IMR-90 (cell line): Measurements from ENCODE around the gene CDKN2B-AS1. TPM values are rescaled to one million over a fixed set of nuclear protein-coding genes. Genes with fewer than 3 reads are reported as not detected.

Source experiments
- ATAC-seq: fragments of 200-7000 bp; cut with Tn5 transposase; 2 replicates; pipeline ENCODE4 v1.9.1; 2020; ENCODE audit warnings: low read depth, mild to moderate bottlenecking, moderate library complexity
- BruUV-seq: library from RNA; stranded (reverse); fragments of 400-500 nt; replicated peaks from 2 replicates; lab custom pipeline; 2021; lab: Mats Ljungman, UMichigan
- CTCF ChIA-PET: fragments of 300-600 bp; formaldehyde crosslinking; extraction: SDS; loops from one replicate; lab custom pipeline; 2021; ENCODE audit warnings: antibody characterized with exemption; lab: Yijun Ruan, JAX
- POLR2A ChIA-PET: fragments of 300-600 bp; sonication (Branson Sonifier 250); formaldehyde crosslinking; loops from one replicate; lab custom pipeline; 2022; ENCODE audit warnings: antibody characterized with exemption; ENCODE audit not compliant: unreplicated experiment; lab: Charles Lee
- DNase-seq: peaks from one replicate; pipeline ENCODE4 v3.0.0; 2013
- H2AFZ ChIP-seq: replicated peaks from 2 replicates; pipeline ENCODE3; 2013; ENCODE audit warnings: low read length, mild to moderate bottlenecking; ENCODE audit not compliant: poor library complexity
- H2AK5ac ChIP-seq: 2 replicates; pipeline ENCODE4 v1.6.1; 2013; ENCODE audit warnings: low read depth, low read length, inconsistent platforms
- H2AK9ac ChIP-seq: replicated peaks from 2 replicates; pipeline ENCODE3; 2013; ENCODE audit warnings: mild to moderate bottlenecking, low read depth, low read length, moderate library complexity; ENCODE audit not compliant: poor library complexity
- H2BK120ac ChIP-seq: 2 replicates; pipeline ENCODE4 v1.6.1; 2013; ENCODE audit warnings: low read depth, low read length, inconsistent platforms
- H2BK15ac ChIP-seq: 3 replicates; pipeline ENCODE4 v1.6.1; 2013; ENCODE audit warnings: low read depth, low read length, inconsistent platforms
- H2BK20ac ChIP-seq: 2 replicates; pipeline ENCODE4 v1.6.1; 2013; ENCODE audit warnings: low read depth, mild to moderate bottlenecking, inconsistent platforms, low read length, moderate library complexity
- H2BK5ac ChIP-seq: 2 replicates; pipeline ENCODE4 v1.6.1; 2013; ENCODE audit warnings: mild to moderate bottlenecking, low read depth, low read length, inconsistent platforms; ENCODE audit not compliant: poor library complexity, severe bottlenecking
- H3K14ac ChIP-seq: replicated peaks from 2 replicates; pipeline ENCODE4 v1.6.1; 2013; ENCODE audit warnings: low read depth, low read length, inconsistent platforms
- H3K18ac ChIP-seq: 2 replicates; pipeline ENCODE4 v1.6.1; 2013; ENCODE audit warnings: low read depth, low read length, control low read depth
- H3K23ac ChIP-seq: 2 replicates; pipeline ENCODE4 v1.6.1; 2013; ENCODE audit warnings: low read depth, low read length, inconsistent platforms
- H3K27ac ChIP-seq: 2 replicates; pipeline ENCODE4 v1.5.1; 2013; ENCODE audit warnings: mild to moderate bottlenecking, control low read depth, low read length; ENCODE audit not compliant: insufficient read depth
- H3K27me3 ChIP-seq: 2 replicates; pipeline ENCODE4 v1.6.1; 2013; ENCODE audit warnings: low read length; ENCODE audit not compliant: control insufficient read depth, insufficient read depth
- H3K36me3 ChIP-seq: 2 replicates; pipeline ENCODE4 v1.6.1; 2013; ENCODE audit warnings: low read length, mixed read lengths; ENCODE audit not compliant: control insufficient read depth, insufficient read depth
- H3K4ac ChIP-seq: 2 replicates; pipeline ENCODE4 v1.6.1; 2013; ENCODE audit warnings: low read depth, low read length, inconsistent platforms
- H3K4me1 ChIP-seq: 2 replicates; pipeline ENCODE4 v1.6.1; 2013; ENCODE audit warnings: low read length, mixed read lengths; ENCODE audit not compliant: control insufficient read depth, insufficient read depth
- H3K4me2 ChIP-seq: 2 replicates; pipeline ENCODE4 v1.6.1; 2013; ENCODE audit warnings: low read depth, mild to moderate bottlenecking, control low read depth, low read length, moderate library complexity
- H3K4me3 ChIP-seq: 2 replicates; pipeline ENCODE4 v1.5.1; 2013; ENCODE audit warnings: low read depth, mild to moderate bottlenecking, control low read depth, low read length, moderate library complexity; ENCODE audit not compliant: insufficient read depth
- H3K56ac ChIP-seq: 2 replicates; pipeline ENCODE4 v1.6.1; 2013; ENCODE audit warnings: low read length, inconsistent platforms; ENCODE audit not compliant: insufficient read depth; ENCODE audit errors: extremely low read depth
- H3K79me1 ChIP-seq, 2 experiments: 2 replicates each; pipeline ENCODE4 v1.6.1; 2013; ENCODE audit warnings: low read length in 2 of 2, inconsistent platforms in 1 of 2, low read depth in 1 of 2
- H3K9ac ChIP-seq: 2 replicates; pipeline ENCODE4 v1.6.1; 2013; ENCODE audit warnings: low read depth, low read length, control low read depth
- H3K9me1 ChIP-seq: 2 replicates; pipeline ENCODE4 v1.6.1; 2013; ENCODE audit warnings: low read length, inconsistent platforms; ENCODE audit not compliant: insufficient read depth
- H3K9me3 ChIP-seq: 2 replicates; pipeline ENCODE4 v1.6.1; 2013; ENCODE audit warnings: low read length; ENCODE audit not compliant: control insufficient read depth, insufficient read depth
- H4K20me1 ChIP-seq: 2 replicates; pipeline ENCODE4 v1.6.1; 2013; ENCODE audit warnings: low read length, inconsistent platforms; ENCODE audit not compliant: insufficient read depth
- H4K5ac ChIP-seq: 2 replicates; pipeline ENCODE4 v1.6.1; 2013; ENCODE audit warnings: mild to moderate bottlenecking, low read depth, low read length, control low read depth
- H4K8ac ChIP-seq, 2 experiments: 2 replicates each; pipeline ENCODE4 v1.6.1; 2013; ENCODE audit warnings: low read depth in 2 of 2, low read length in 2 of 2, control low read depth in 1 of 2, inconsistent platforms in 1 of 2
- H4K91ac ChIP-seq: 2 replicates; pipeline ENCODE4 v1.6.1; 2013; ENCODE audit warnings: low read depth, low read length, inconsistent platforms; ENCODE audit not compliant: insufficient read depth
- BHLHE40 ChIP-seq: fragments of 150-350 bp; IDR thresholded peaks from 2 replicates; pipeline ENCODE4 v1.6.1; 2016; ENCODE audit warnings: mild to moderate bottlenecking, low read depth, low read length
- CTCF ChIP-seq: conservative IDR thresholded peaks from 2 replicates; pipeline ENCODE4 v1.5.1; 2012; ENCODE audit warnings: mild to moderate bottlenecking, low read depth, low read length, improper control_type of control experiment
- MXI1 ChIP-seq: IDR thresholded peaks from 2 replicates; pipeline ENCODE4 v1.6.1; 2012; ENCODE audit warnings: low read depth, mild to moderate bottlenecking, low read length, moderate library complexity, borderline replicate concordance
- USF2 ChIP-seq: fragments of 150-350 bp; IDR thresholded peaks from 2 replicates; pipeline ENCODE4 v1.6.1; 2017; ENCODE audit warnings: mild to moderate bottlenecking, antibody characterized with exemption, low read length, low read depth
- WGBS, 2 experiments: methylation state at CpG; one replicate each; pipeline versions ENCODE4 v1.1.5 to v1.1.7; 2013; ENCODE audit warnings: missing lambda C conversion rate in 2 of 2; ENCODE audit not compliant: insufficient read length in 1 of 2; ENCODE audit errors: extremely low coverage in 2 of 2; 5-methylcytosine and 5-hydroxymethylcytosine counted together
- dilution Hi-C: fragments of 300-500 bp; cut with HindIII; formaldehyde crosslinking; loops from one replicate; pipeline ENCODE4 v1.14.3; 2018; ENCODE audit warnings: low sequenced_read_pairs; ENCODE audit not compliant: unreplicated experiment
- in situ Hi-C: fragments of 300-500 bp; cut with MboI; formaldehyde crosslinking; loops from 3 replicates; pipeline ENCODE4 v1.14.3; 2019; ENCODE audit warnings: low sequenced_read_pairs, inconsistent platforms, mixed read lengths
- intact Hi-C: fragments of 100-400 bp; cut with micrococcal nuclease; formaldehyde crosslinking; loops from 2 replicates; pipeline ENCODE4 v1.10.0; 2022
- polyA plus RNA-seq, 3 experiments: library from polyadenylated mRNA; depleted of rRNA; stranded (reverse); fragments of >200 nt; gene quantifications; 2 replicates each; pipeline ENCODE4 v1.2.3, GENCODE V29; 2012; ENCODE audit warnings: low replicate concordance in 1 of 3
- total RNA-seq: library from RNA; depleted of rRNA; stranded (reverse); fragments of >200 nt; gene quantifications from 2 replicates; pipeline ENCODE4 v1.2.3, GENCODE V29; 2012

Gene CDKN2B-AS1
- total and polyA plus RNA-seq, 2 of the 4 experiments (the other 2 are of a cell fraction): 1.0 to 1.1 TPM

- no peak for TF ChIP-seq USF2
Observed at GRCh38 chr9:21995006-21995665, 545 bp downstream of the CDKN2B-AS1 start (continued).

GRCh38 chr9:21995666-21996398, 1.2 kb downstream of the CDKN2B-AS1 start:
- Histone ChIP-seq H3K9ac (peak overlapping the region; percentile 92), H3K4me1 (peaks cover 7% of the 10 kb centered on the region), H2BK15ac (peak overlapping the region; percentile 90; the same call in 2 of the 3 replicates), H2AK5ac (peak overlapping the region; percentile 71), H4K91ac (peak overlapping the region; percentile 93), H3K56ac (peak overlapping the region; percentile 95), H3K9me3 (no peaks in the 10 kb centered on the region), H3K23ac (peak overlapping the region; percentile 88), H2AK9ac (peak overlapping the region; percentile 91), H2BK20ac (peak overlapping the region; percentile 73), H4K20me1 (no peaks in the 10 kb centered on the region), H3K4me3 (peak overlapping the region; percentile 77), H4K5ac (peak overlapping the region; percentile 90), H2BK120ac (peak overlapping the region; percentile 94), H2AFZ (peak overlapping the region; percentile 98), H3K27ac (peak overlapping the region; percentile 90), H3K36me3 (no peaks in the 10 kb centered on the region), H3K14ac (peak overlapping the region; percentile 89), H3K9me1 (no peaks in the 10 kb centered on the region), H2BK5ac (peak overlapping the region; percentile 79), H3K27me3 (no peaks in the 10 kb centered on the region), H3K4ac (peak overlapping the region; percentile 93), H4K8ac (peak overlapping the region; percentile 68 to 88), H3K4me2 (peak overlapping the region; percentile 96), H3K79me1 (peaks cover 20 to 26% of the 10 kb centered on the region in 2 experiments), H3K18ac (peak overlapping the region; percentile 66)
- ChIA-PET POLR2A (no interaction called here), CTCF (interaction anchor here (1.8 kb wide), 2 partner anchors 13 to 248 kb away, joined by 9 to 10 read pairs; partner anchors contain the start of gene CDKN2B)
- DNase-seq (peak; percentile 55), ATAC-seq (peak; percentile 35)
- dilution Hi-C loops (no loop called here), in situ Hi-C loops (loop anchor here (10.0 to 25.0 kb wide), 2 partner anchors 239 to 409 kb away; no protein-coding TSS in a partner anchor), intact Hi-C loops (loop anchor here (1.0 to 10.0 kb wide), 3 partner anchors 182 to 441 kb away; no protein-coding TSS in a partner anchor)
- WGBS, 2 experiments: 30% methylated on average over 12 of the region's 54 CpGs; no CpG with 5 or more reads in 1 of the 2 experiments
- TF ChIP-seq MXI1: no peak
- 0 out of 2 replicates have a peak, but pooled peaks have one; percentile 19 for TF ChIP-seq CTCF
- no peak for TF ChIP-seq BHLHE40
- no TSS peak for BruUV-seq
